DOHH2 (cell line): ENCODE data around the gene TTI1.
"Not testable (repeated sequence)": the region's sequence is repeated elsewhere in the genome, so short reads cannot be mapped to it uniquely, and the experiment has no call there.

Experiments
- H3F3A ChIP-seq: fragments of 200-600 bp; sonication (generic), shearing (Covaris generic); 2 replicates; pipeline ENCODE4 v1.6.0; 2016; ENCODE audit warnings: antibody characterized with exemption, mild to moderate bottlenecking; ENCODE audit not compliant: control insufficient read depth, insufficient read depth
- H3K27ac ChIP-seq: fragments of 200-600 bp; sonication (generic); 2 replicates; pipeline ENCODE4 v1.5.1; 2014; ENCODE audit warnings: low read depth, mild to moderate bottlenecking, low read length, moderate library complexity
- H3K27me3 ChIP-seq: fragments of 200-600 bp; sonication (generic); 2 replicates; pipeline ENCODE4 v1.6.1; 2014; ENCODE audit warnings: mild to moderate bottlenecking, low read length, mixed read lengths; ENCODE audit not compliant: control insufficient read depth
- H3K36me3 ChIP-seq: fragments of 200-600 bp; sonication (generic); 2 replicates; pipeline ENCODE4 v1.6.1; 2014; ENCODE audit warnings: mild to moderate bottlenecking, low read length, moderate library complexity, mixed read lengths; ENCODE audit not compliant: control insufficient read depth
- H3K4me1 ChIP-seq: fragments of 200-600 bp; sonication (generic); 2 replicates; pipeline ENCODE4 v1.6.1; 2014; ENCODE audit warnings: mild to moderate bottlenecking, low read length, mixed read lengths; ENCODE audit not compliant: control insufficient read depth
- H3K4me2 ChIP-seq: fragments of 200-600 bp; sonication (generic); 2 replicates; pipeline ENCODE4 v1.6.0; 2014; ENCODE audit warnings: mild to moderate bottlenecking, low read length, moderate library complexity
- H3K4me3 ChIP-seq: fragments of 200-600 bp; sonication (generic); 2 replicates; pipeline ENCODE4 v1.5.1; 2014; ENCODE audit warnings: mild to moderate bottlenecking, low read length, mixed read lengths
- H3K79me2 ChIP-seq: fragments of 200-600 bp; sonication (generic); 2 replicates; pipeline ENCODE4 v1.6.1; 2014; ENCODE audit warnings: mild to moderate bottlenecking, low read length, mixed read lengths; ENCODE audit not compliant: control insufficient read depth
- H3K9me2 ChIP-seq: fragments of 200-600 bp; sonication (generic); replicated peaks from 2 replicates; pipeline ENCODE4 v1.6.1; 2014; ENCODE audit warnings: mild to moderate bottlenecking, low read length, mixed read lengths; ENCODE audit not compliant: control insufficient read depth
- H3K9me3 ChIP-seq: fragments of 200-600 bp; sonication (generic); 2 replicates; pipeline ENCODE4 v1.6.1; 2014; ENCODE audit warnings: antibody characterized with exemption, low read length, mixed read lengths; ENCODE audit not compliant: control insufficient read depth, insufficient read depth
- H4K20me1 ChIP-seq: fragments of 200-600 bp; sonication (generic); 2 replicates; pipeline ENCODE4 v1.6.0; 2014; ENCODE audit warnings: low read depth, mild to moderate bottlenecking, antibody characterized with exemption, low read length, moderate library complexity; ENCODE audit not compliant: control insufficient read depth, insufficient read depth
- CTCF ChIP-seq: fragments of 200-600 bp; sonication (generic); IDR thresholded peaks from one replicate; pipeline ENCODE4 v1.5.1; 2014; ENCODE audit warnings: antibody characterized with exemption, mild to moderate bottlenecking, low read depth, low read length; ENCODE audit not compliant: poor library complexity, severe bottlenecking
- EZH2phosphoT487 ChIP-seq: fragments of 200-600 bp; sonication (generic); IDR thresholded peaks from 2 replicates; pipeline ENCODE4 v1.6.1; 2017; ENCODE audit warnings: borderline replicate concordance, mild to moderate bottlenecking, antibody characterized with exemption, low read length, moderate library complexity, mixed read lengths

Gene TTI1

GRCh38 chr20:38013887-38014286, 19.4 kb downstream of the TTI1 start:
- no peak overlapping the region for H3K27ac ChIP-seq
- H3K4me1 ChIP-seq = no peaks in the 10 kb centered on the region
- H3K9me2 ChIP-seq = no peaks in the 10 kb centered on the region
- no peak overlapping the region for H3K4me3 ChIP-seq
- no peak overlapping the region for H3K4me2 ChIP-seq
- no peaks in the 10 kb centered on the region; the same call in 1 of the 2 replicates for H4K20me1 ChIP-seq
- H3F3A ChIP-seq = no peaks in the 10 kb centered on the region
- peaks cover 77% of the 10 kb centered on the region for H3K79me2 ChIP-seq
- no peaks in the 10 kb centered on the region for H3K27me3 ChIP-seq
- no peaks in the 10 kb centered on the region for H3K9me3 ChIP-seq
- TF ChIP-seq CTCF (no peak), EZH2phosphoT487 (no peak)
- H3K36me3 ChIP-seq = peaks cover 79% of the 10 kb centered on the region

GRCh38 chr20:38012332-38012731, 20.9 kb downstream of the TTI1 start:
- Histone ChIP-seq H3K9me3 (no peaks in the 10 kb centered on the region), H3K27ac (no peak overlapping the region), H3K9me2 (no peaks in the 10 kb centered on the region), H3K79me2 (peaks cover 79% of the 10 kb centered on the region), H3F3A (no peaks in the 10 kb centered on the region), H3K27me3 (no peaks in the 10 kb centered on the region), H3K4me1 (no peaks in the 10 kb centered on the region), H3K4me3 (no peak overlapping the region), H3K36me3 (peaks cover 79% of the 10 kb centered on the region), H4K20me1 (peaks cover 5% of the 10 kb centered on the region), H3K4me2 (no peak overlapping the region)
- no peak for TF ChIP-seq EZH2phosphoT487
- no peak for TF ChIP-seq CTCF

GRCh38 chr20:38011696-38012095, 21.6 kb downstream of the TTI1 start:
- no peaks in the 10 kb centered on the region for H3K4me1 ChIP-seq
- peaks cover 5% of the 10 kb centered on the region for H4K20me1 ChIP-seq
- peaks cover 79% of the 10 kb centered on the region for H3K79me2 ChIP-seq
- H3K9me2 ChIP-seq = no peaks in the 10 kb centered on the region
- no peak overlapping the region for H3K4me2 ChIP-seq
- TF ChIP-seq EZH2phosphoT487 = no peak
- no peak for TF ChIP-seq CTCF
- no peak overlapping the region for H3K4me3 ChIP-seq
- no peak overlapping the region for H3K27ac ChIP-seq
- H3F3A ChIP-seq = no peaks in the 10 kb centered on the region
- H3K36me3 ChIP-seq = peaks cover 79% of the 10 kb centered on the region
- no peaks in the 10 kb centered on the region for H3K27me3 ChIP-seq
- H3K9me3 ChIP-seq = no peaks in the 10 kb centered on the region

GRCh38 chr20:38009416-38009815, 23.8 kb downstream of the TTI1 start:
- H3K9me3 ChIP-seq, H3F3A ChIP-seq, H3K27ac ChIP-seq, H3K9me2 ChIP-seq, H3K4me2 ChIP-seq, H3K4me3 ChIP-seq, H4K20me1 ChIP-seq, H3K27me3 ChIP-seq, H3K4me1 ChIP-seq: not testable (repeated sequence)
- Histone ChIP-seq H3K79me2 (peaks cover 68% of the 10 kb centered on the region), H3K36me3 (peaks cover 77% of the 10 kb centered on the region)
